AG09309 (cell line): ENCODE results near the gene SSC5D.

Source experiments
- DNase-seq: peaks from one replicate; pipeline ENCODE4 v3.0.0-alpha.2; 2010; ENCODE audit warnings: low read depth
- H3K4me3 ChIP-seq: 2 replicates; pipeline ENCODE4 v1.5.1; 2011; ENCODE audit warnings: mild to moderate bottlenecking, low read depth, low read length, moderate library complexity; ENCODE audit not compliant: control insufficient read depth
- CTCF ChIP-seq: IDR thresholded peaks from 2 replicates; pipeline ENCODE4 v1.5.1; 2011; ENCODE audit warnings: mild to moderate bottlenecking, low read depth, low read length, inconsistent platforms; ENCODE audit not compliant: insufficient read depth, control insufficient read depth; ENCODE audit errors: missing control alignments

SSC5D gene

DNA sequence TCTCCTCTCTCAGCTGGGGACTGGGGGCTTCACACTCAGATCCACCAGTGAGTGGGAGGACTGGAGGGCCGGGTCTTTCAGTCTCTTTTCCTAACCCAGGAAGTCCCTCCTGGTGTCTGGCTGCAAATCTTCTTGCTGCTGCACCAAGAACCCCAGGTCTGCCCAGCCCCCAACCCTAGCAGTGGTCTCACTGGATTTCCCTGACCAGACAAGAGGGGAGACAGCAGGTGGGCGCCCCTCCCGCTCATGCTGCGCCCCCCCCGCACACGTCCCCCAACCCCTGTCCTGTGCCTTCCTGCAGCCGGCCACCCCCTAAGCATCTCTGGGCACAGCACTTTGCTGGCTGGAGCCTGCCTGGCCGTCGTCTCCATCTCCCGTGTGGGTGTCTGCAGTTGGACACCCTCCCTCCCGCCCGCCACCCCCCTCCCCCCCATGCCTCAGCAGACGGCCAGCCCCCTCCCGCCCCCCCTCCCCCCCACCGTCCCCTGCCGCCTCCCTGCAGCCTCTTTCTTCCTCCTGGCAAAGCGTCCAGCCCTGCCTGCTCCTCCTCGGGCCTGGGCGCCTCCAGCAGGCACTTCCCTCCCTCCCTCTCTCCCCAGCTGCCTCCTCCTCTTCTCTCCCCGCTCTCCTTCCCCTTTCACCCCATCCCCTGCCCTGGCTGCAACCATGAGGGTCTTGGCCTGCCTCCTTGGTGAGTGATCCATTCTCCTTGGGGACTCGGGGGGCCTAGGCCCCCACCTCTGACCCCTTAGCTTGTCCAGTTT is at the start of gene SSC5D:
Gene SSC5D, plus strand, starts transcription at position 513 of the 764 bp plus-strand sequence. Its CDS starts 154 bp downstream, at position 667.
- peak within 1 kb of the TSS; percentile 48 for H3K4me3 ChIP-seq
- no peak for TF ChIP-seq CTCF
- DNase-seq = no peak

DNA sequence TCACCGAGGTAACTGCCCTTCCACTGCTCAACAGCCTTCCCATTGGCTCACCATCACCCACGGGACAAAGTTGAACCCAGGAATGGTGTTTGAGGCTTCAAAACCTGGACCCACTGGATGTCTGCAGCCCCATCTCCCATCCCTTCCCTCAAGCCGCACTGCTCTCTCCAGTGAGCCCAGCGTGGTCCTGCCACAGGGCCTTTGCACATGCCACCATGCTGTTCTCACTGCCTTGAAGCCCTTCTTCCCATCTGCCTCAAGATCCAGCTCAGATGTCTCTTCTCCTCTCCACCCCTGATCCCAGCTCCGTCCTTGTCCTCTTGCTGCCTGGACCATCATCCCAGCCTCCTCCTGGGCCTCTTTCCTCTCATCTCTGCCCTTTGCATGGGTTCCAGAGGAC is 49.2 kb upstream of the SSC5D start:
- no peak overlapping the region for H3K4me3 ChIP-seq
- no peak for TF ChIP-seq CTCF
- DNase-seq = no peak

DNA sequence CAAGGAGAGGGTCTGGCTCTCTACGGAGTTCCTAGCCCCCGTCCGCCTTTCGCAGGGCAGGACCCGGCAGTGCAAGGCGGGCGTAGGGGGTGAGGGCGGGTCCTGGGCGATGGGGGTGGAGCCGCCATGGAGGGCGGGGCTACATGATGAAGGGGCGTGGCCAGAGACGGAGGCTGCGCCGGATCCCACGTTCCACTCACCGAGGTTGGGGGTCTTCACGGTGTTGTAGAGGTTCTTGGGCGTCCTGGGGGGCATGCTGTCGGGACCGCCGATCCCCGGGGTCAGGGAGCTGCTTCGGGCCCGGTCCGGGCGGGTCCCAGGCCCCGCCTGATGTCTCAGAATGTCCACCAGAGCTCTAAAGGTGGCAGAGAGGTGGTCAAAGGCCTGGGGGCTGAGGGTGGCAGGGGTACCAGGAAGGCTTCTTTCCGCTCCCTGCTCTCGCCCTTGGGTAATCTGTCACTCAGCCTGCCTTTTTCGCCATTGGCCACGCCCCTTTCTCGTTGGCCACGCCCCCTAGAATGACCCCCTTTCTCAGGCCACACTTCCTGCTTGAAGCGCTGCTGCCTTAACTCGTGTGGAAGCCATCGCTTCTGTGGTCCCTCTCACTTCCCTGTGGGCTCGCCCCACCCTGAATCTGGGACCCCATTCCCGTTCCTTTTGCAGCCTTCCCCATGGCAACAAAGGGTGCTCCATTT is 47.7 kb upstream of the SSC5D start:
- DNase-seq = no peak
- no peak for TF ChIP-seq CTCF
- no peak overlapping the region for H3K4me3 ChIP-seq

DNA sequence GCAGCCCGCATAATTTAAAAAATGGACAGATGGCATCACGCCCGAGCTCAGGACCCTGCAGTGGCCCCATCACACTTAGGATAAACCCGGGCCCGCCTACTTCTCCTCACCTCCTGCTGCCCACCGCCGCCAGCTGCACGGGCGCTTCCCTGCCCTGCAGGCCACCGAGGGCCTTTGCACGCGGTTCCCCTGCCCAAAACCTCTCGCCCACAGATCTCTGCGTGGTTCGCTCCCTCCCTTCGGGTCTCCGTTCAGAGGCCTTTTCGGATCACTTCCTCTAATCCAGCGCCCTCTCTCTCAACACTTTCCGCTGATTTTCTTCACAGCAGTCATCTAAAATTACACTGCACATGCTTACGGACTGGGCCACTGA is 46.9 kb upstream of the SSC5D start:
- no peak for DNase-seq
- H3K4me3 ChIP-seq = no peak overlapping the region
- TF ChIP-seq CTCF = no peak

GRCh38 chr19:55441692-55442321 is 46.4 kb upstream of the SSC5D start:
- no peak for TF ChIP-seq CTCF

GRCh38 chr19:55442372-55442961 is 45.8 kb upstream of the SSC5D start:
- no peak for TF ChIP-seq CTCF
- DNase-seq = no peak
- H3K4me3 ChIP-seq = no peak overlapping the region

More at GRCh38 chr19:55441692-55442321, 46.4 kb upstream of the SSC5D start:
- no peak overlapping the region for H3K4me3 ChIP-seq
- DNase-seq = no peak
